Measurements from ENCODE around the gene CENPN. TPM values are rescaled to one million over a fixed set of nuclear protein-coding genes. Genes with fewer than 3 reads are reported as not detected.

Gene CENPN
- total RNA-seq, 2 donors from 2014 or later = 10.5 to 18.1 TPM

GRCh38 chr16:80985611-80986010 is 21.4 kb upstream of the CENPN start:
- H3K36me3 ChIP-seq = no peaks in the 10 kb centered on the region
- no peak overlapping the region for H3K4me3 ChIP-seq
- peaks cover 0 to 18% of the 10 kb centered on the region in 2 donors for H3K4me1 ChIP-seq
- H3K27ac ChIP-seq = peak overlapping the region; percentile 22 to 80
- DNase-seq (ENCODE audit: low spot score) = no peak
- no peaks in the 10 kb centered on the region for H3K27me3 ChIP-seq
- TF ChIP-seq CTCF (IDR thresholded peaks at IDR 0.05) = no peak
- H3K9me3 ChIP-seq = no peaks in the 10 kb centered on the region

GRCh38 chr16:80986557-80986956 is 20.5 kb upstream of the CENPN start:
- Histone ChIP-seq H3K4me1 (peaks cover 0 to 13% of the 10 kb centered on the region in 2 donors), H3K36me3 (no peaks in the 10 kb centered on the region), H3K27ac (peak overlapping the region in 1 of 2 donors; percentile 80), H3K27me3 (no peaks in the 10 kb centered on the region), H3K9me3 (no peaks in the 10 kb centered on the region), H3K4me3 (no peak overlapping the region)
- DNase-seq (ENCODE audit: low spot score) = no peak
- no peak for TF ChIP-seq CTCF (IDR thresholded peaks at IDR 0.05)

GRCh38 chr16:80988756-80989155 is 18.3 kb upstream of the CENPN start:
- peaks cover 0 to 19% of the 10 kb centered on the region in 2 donors for H3K4me1 ChIP-seq
- no peak for TF ChIP-seq CTCF (IDR thresholded peaks at IDR 0.05)
- no peaks in the 10 kb centered on the region for H3K36me3 ChIP-seq
- H3K27me3 ChIP-seq = no peaks in the 10 kb centered on the region
- DNase-seq (ENCODE audit: low spot score) = no peak
- H3K4me3 ChIP-seq = no peak overlapping the region
- peak overlapping the region in 1 of 2 donors; percentile 80 for H3K27ac ChIP-seq
- H3K9me3 ChIP-seq = no peaks in the 10 kb centered on the region

- H3K36me3 ChIP-seq = no peaks in the 10 kb centered on the region
- no peak overlapping the region for H3K4me3 ChIP-seq
- H3K27ac ChIP-seq = peak overlapping the region in 1 of 2 donors; percentile 12
- no peaks in the 10 kb centered on the region for H3K9me3 ChIP-seq
- no peak for TF ChIP-seq CTCF (IDR thresholded peaks at IDR 0.05)
- peaks cover 0 to 19% of the 10 kb centered on the region in 2 donors for H3K4me1 ChIP-seq
- DNase-seq (ENCODE audit: low spot score) = no peak
- H3K27me3 ChIP-seq = no peaks in the 10 kb centered on the region
Observed at GRCh38 chr16:80989801-80990200, 17.2 kb upstream of the CENPN start.

GRCh38 chr16:80990577-80990976 is 16.4 kb upstream of the CENPN start:
- TF ChIP-seq CTCF (IDR thresholded peaks at IDR 0.05) = no peak

GRCh38 chr16:80990978-80991377 is 16.0 kb upstream of the CENPN start:
- Histone ChIP-seq H3K36me3 (no peaks in the 10 kb centered on the region), H3K9me3 (no peaks in the 10 kb centered on the region), H3K27ac (peak overlapping the region in 1 of 2 donors; percentile 85), H3K4me3 (no peak overlapping the region), H3K4me1 (peaks cover 0 to 19% of the 10 kb centered on the region in 2 donors), H3K27me3 (no peaks in the 10 kb centered on the region)
- no peak for TF ChIP-seq CTCF (IDR thresholded peaks at IDR 0.05)
- no peak for DNase-seq (ENCODE audit: low spot score)

More at GRCh38 chr16:80990577-80990976, 16.4 kb upstream of the CENPN start:
- H3K4me1 ChIP-seq = peaks cover 0 to 19% of the 10 kb centered on the region in 2 donors
- DNase-seq (ENCODE audit: low spot score) = no peak
- peak overlapping the region in 1 of 2 donors; percentile 85 for H3K27ac ChIP-seq
- no peaks in the 10 kb centered on the region for H3K36me3 ChIP-seq
- H3K9me3 ChIP-seq = no peaks in the 10 kb centered on the region
- H3K27me3 ChIP-seq = no peaks in the 10 kb centered on the region
- H3K4me3 ChIP-seq = no peak overlapping the region
